ENCODE results near the gene CCDC187.
"Not testable (repeated sequence)": the region's sequence is repeated elsewhere in the genome, so short reads cannot be mapped to it uniquely, and the experiment has no call there.

DNA sequence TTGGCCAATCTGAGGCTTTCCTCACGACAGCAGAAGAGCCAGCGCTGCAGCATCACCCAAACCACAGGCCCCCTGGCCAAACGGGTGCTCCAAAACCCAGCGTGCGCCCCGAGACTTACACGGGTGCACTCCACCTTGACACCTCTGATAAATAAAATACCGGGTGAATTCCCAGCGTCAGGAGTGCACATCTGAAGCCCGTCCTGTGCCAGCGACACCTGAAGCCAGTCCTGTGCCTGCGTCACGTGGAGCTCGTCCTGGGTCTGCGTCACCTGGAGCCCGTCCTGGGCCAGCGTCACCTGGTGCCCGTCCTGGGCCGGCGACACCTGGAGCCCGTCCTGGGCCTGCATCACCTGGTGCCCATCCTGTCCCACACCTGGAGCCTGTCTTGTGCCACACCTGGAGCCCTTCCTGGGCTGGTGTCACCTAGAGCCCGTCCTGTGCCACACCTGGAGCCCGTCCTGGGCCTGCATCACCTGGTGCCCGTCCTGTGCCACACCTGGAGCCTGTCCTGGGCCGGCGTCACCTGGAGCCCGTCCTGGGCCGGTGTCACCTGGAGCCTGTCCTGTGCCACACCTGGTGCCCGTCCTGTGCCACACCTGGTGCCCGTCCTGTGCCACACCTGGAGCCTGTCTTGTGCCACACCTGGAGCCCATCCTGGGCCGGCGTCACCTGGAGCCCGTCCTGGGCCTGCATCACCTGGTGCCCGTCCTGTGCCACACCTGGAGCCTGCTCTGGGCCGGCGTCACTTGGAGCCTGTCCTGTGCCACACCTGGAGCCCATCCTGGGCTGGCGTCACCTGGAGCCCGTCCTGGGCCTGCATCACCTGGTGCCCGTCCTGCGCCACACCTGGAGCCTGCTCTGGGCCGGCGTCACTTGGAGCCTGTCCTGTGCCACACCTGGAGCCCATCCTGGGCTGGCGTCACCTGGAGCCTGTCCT lies 67.2 kb downstream of the CCDC187 start:
- TF ChIP-seq, protein P1, sequence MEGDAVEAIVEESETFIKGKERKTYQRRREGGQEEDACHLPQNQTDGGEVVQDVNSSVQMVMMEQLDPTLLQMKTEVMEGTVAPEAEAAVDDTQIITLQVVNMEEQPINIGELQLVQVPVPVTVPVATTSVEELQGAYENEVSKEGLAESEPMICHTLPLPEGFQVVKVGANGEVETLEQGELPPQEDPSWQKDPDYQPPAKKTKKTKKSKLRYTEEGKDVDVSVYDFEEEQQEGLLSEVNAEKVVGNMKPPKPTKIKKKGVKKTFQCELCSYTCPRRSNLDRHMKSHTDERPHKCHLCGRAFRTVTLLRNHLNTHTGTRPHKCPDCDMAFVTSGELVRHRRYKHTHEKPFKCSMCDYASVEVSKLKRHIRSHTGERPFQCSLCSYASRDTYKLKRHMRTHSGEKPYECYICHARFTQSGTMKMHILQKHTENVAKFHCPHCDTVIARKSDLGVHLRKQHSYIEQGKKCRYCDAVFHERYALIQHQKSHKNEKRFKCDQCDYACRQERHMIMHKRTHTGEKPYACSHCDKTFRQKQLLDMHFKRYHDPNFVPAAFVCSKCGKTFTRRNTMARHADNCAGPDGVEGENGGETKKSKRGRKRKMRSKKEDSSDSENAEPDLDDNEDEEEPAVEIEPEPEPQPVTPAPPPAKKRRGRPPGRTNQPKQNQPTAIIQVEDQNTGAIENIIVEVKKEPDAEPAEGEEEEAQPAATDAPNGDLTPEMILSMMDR (IDR thresholded peaks at IDR 0.05) = not testable (repeated sequence)
- not testable (repeated sequence) for TF ChIP-seq POLR2AphosphoS5 (IDR thresholded peaks at IDR 0.05)
